Keratinocyte (primary cell): ENCODE results near the gene MAP2K5. TPM values are rescaled to one million over a fixed set of nuclear protein-coding genes. Genes with fewer than 3 reads are reported as not detected.

ENCODE experiments used
- DNase-seq: peaks from one replicate; pipeline ENCODE4 v3.0.0-alpha.2; 2011; ENCODE audit warnings: low read depth, missing footprints, low spot score
- FAIRE-seq: peaks from 2 replicates; lab custom pipeline; 2011; peaks lifted over from hg19 to GRCh38; lab: Jason Lieb, UNC
- H2AFZ ChIP-seq: 2 replicates; pipeline ENCODE4 v1.6.0; 2012; ENCODE audit warnings: low read length, control low read depth, inconsistent platforms; ENCODE audit not compliant: control insufficient read depth
- H3K27ac ChIP-seq: 2 replicates; pipeline ENCODE4 v1.5.1; 2011; ENCODE audit warnings: low read length; ENCODE audit not compliant: control insufficient read depth, insufficient read depth
- H3K27me3 ChIP-seq: 3 replicates; pipeline ENCODE4 v1.6.0; 2011; ENCODE audit warnings: low read length; ENCODE audit not compliant: control insufficient read depth, insufficient read depth; ENCODE audit errors: extremely low read depth
- H3K36me3 ChIP-seq, 2 experiments: 2 replicates in 1 of 2; 3 replicates in 1 of 2; pipeline ENCODE4 v1.5.1; 2011; ENCODE audit warnings: low read length in 2 of 2, mild to moderate bottlenecking in 1 of 2; ENCODE audit not compliant: control insufficient read depth in 2 of 2, insufficient read depth in 2 of 2; ENCODE audit errors: extremely low read depth in 1 of 2
- H3K4me1 ChIP-seq: 3 replicates; pipeline ENCODE4 v1.5.1; 2011; ENCODE audit warnings: low read length; ENCODE audit not compliant: control insufficient read depth, insufficient read depth; ENCODE audit errors: extremely low read depth
- H3K4me2 ChIP-seq: 3 replicates; pipeline ENCODE4 v1.6.0; 2011; ENCODE audit warnings: low read depth, low read length; ENCODE audit not compliant: control insufficient read depth, insufficient read depth; ENCODE audit errors: extremely low read depth
- H3K4me3 ChIP-seq, 3 experiments: fragments of 200-600 bp in 1 of 3; sonication (generic) in 1 of 3; 2 replicates in 2 of 3; 3 replicates in 1 of 3; pipeline ENCODE4 v1.5.1; 2011 to 2016; ENCODE audit warnings: low read length in 3 of 3, mild to moderate bottlenecking in 3 of 3, control low read depth in 2 of 3, inconsistent platforms in 1 of 3, low read depth in 1 of 3, mixed read lengths in 1 of 3, mixed run types in 1 of 3, moderate library complexity in 1 of 3; ENCODE audit not compliant: control insufficient read depth in 2 of 3, insufficient read depth in 2 of 3; ENCODE audit errors: extremely low read depth in 1 of 3
- H3K79me2 ChIP-seq: 2 replicates; pipeline ENCODE4 v1.6.0; 2012; ENCODE audit warnings: low read length; ENCODE audit not compliant: control insufficient read depth, insufficient read depth
- H3K9ac ChIP-seq: 3 replicates; pipeline ENCODE4 v1.6.0; 2011; ENCODE audit warnings: low read length; ENCODE audit not compliant: control insufficient read depth, insufficient read depth; ENCODE audit errors: extremely low read depth
- H3K9me1 ChIP-seq: 3 replicates; pipeline ENCODE4 v1.6.0; 2011; ENCODE audit warnings: low read length; ENCODE audit not compliant: control insufficient read depth, insufficient read depth; ENCODE audit errors: extremely low read depth
- H3K9me3 ChIP-seq: 2 replicates; pipeline ENCODE4 v1.5.1; 2012; ENCODE audit warnings: low read depth, low read length; ENCODE audit not compliant: control insufficient read depth
- H4K20me1 ChIP-seq: 3 replicates; pipeline ENCODE4 v1.6.0; 2011; ENCODE audit warnings: low read length; ENCODE audit not compliant: control insufficient read depth, insufficient read depth; ENCODE audit errors: extremely low read depth
- CTCF ChIP-seq, 3 experiments: IDR thresholded peaks in 1 of 3; conservative IDR thresholded peaks in 1 of 3; optimal IDR thresholded peaks in 1 of 3; 2 replicates in 2 of 3; 3 replicates in 1 of 3; pipeline versions ENCODE3 to v1.5.1; 2011; ENCODE audit warnings: low read length in 3 of 3, mild to moderate bottlenecking in 3 of 3, moderate library complexity in 2 of 3, control low read depth in 1 of 3, inconsistent platforms in 1 of 3; ENCODE audit not compliant: insufficient read depth in 2 of 3; ENCODE audit errors: extremely low read depth in 1 of 3
- EZH2 ChIP-seq: IDR thresholded peaks from one replicate; pipeline ENCODE4 v1.6.1; 2012; ENCODE audit warnings: inconsistent platforms, mild to moderate bottlenecking, low read length, moderate library complexity
- dilution Hi-C: fragments of 300-500 bp; cut with MboI; formaldehyde crosslinking; loops from one replicate; pipeline ENCODE4 v1.7.0; 2020; ENCODE audit warnings: low sequenced_read_pairs; ENCODE audit not compliant: extremely low pct_ligation_motif_present
- polyA plus RNA-seq, 5 experiments: library from polyadenylated mRNA; depleted of rRNA in 3 of 5; stranded (reverse) in 3 of 5; stranded (forward) in 1 of 5; unstranded in 1 of 5; fragments of >200 nt; gene quantifications; 1 replicate in 1 of 5; 2 replicates in 3 of 5; 3 replicates in 1 of 5; pipeline versions ENCODE4 v1.2.1 to v1.2.3, GENCODE V29; 2011 to 2012; ENCODE audit warnings: missing spikeins in 2 of 5, low read depth in 1 of 5, low replicate concordance in 1 of 5

Gene MAP2K5
- polyA plus RNA-seq, 1 donor (not counting 4 experiments of a cell fraction or from before 2014, with no cell fraction given) = 3.6 TPM

GRCh38 chr15:67504056-67504455, 38.4 kb upstream of the MAP2K5 start:
- Histone ChIP-seq H3K9me1 (no peaks in the 10 kb centered on the region), H4K20me1 (no peaks in the 10 kb centered on the region), H3K27me3 (no peaks in the 10 kb centered on the region), H3K4me3 (no peak overlapping the region), H3K79me2 (no peaks in the 10 kb centered on the region), H3K4me2 (no peak overlapping the region), H3K9me3 (no peaks in the 10 kb centered on the region), H2AFZ (no peak overlapping the region), H3K27ac (no peak overlapping the region), H3K9ac (no peak overlapping the region), H3K4me1 (no peaks in the 10 kb centered on the region), H3K36me3 (no peaks in the 10 kb centered on the region)
- no peak for DNase-seq
- no peak for FAIRE-seq
- dilution Hi-C loops = no loop called here
- TF ChIP-seq CTCF (optimal IDR thresholded peaks at IDR 0.05 in 1 of 3, IDR thresholded peaks at IDR 0.05 in 1 of 3, conservative IDR thresholded peaks at IDR 0.05 in 1 of 3; ENCODE audit: extremely low read depth in 1 of 3, insufficient read depth in 2 of 3, low read length in 3 of 3) = no peak
- no peak for TF ChIP-seq EZH2

- Histone ChIP-seq H3K9me3 (no peaks in the 10 kb centered on the region), H2AFZ (no peak overlapping the region), H4K20me1 (no peaks in the 10 kb centered on the region), H3K27me3 (no peaks in the 10 kb centered on the region), H3K4me1 (no peaks in the 10 kb centered on the region), H3K4me2 (no peak overlapping the region), H3K36me3 (no peaks in the 10 kb centered on the region), H3K79me2 (no peaks in the 10 kb centered on the region), H3K4me3 (no peak overlapping the region), H3K27ac (no peak overlapping the region), H3K9me1 (no peaks in the 10 kb centered on the region), H3K9ac (no peak overlapping the region)
- dilution Hi-C loops = no loop called here
- TF ChIP-seq CTCF (optimal IDR thresholded peaks at IDR 0.05 in 1 of 3, IDR thresholded peaks at IDR 0.05 in 1 of 3, conservative IDR thresholded peaks at IDR 0.05 in 1 of 3; ENCODE audit: extremely low read depth in 1 of 3, insufficient read depth in 2 of 3, low read length in 3 of 3) (no peak), EZH2 (no peak)
- no peak for FAIRE-seq
- no peak for DNase-seq
Measured at GRCh38 chr15:67504796-67505195, 37.7 kb upstream of the MAP2K5 start.
